CD14-positive monocyte (primary cell): ENCODE results near the gene ARRB1. TPM values are rescaled to one million over a fixed set of nuclear protein-coding genes. Genes with fewer than 3 reads are reported as not detected.
A peak's percentile ranks its signal among the peaks of the same experiment; 100 is the strongest.

ENCODE experiments used
- DNase-seq, 3 donors: peaks; one replicate each; pipeline ENCODE4 v3.0.0-alpha.2; 2011 to 2022
- H2AFZ ChIP-seq: 2 replicates; pipeline ENCODE4 v1.6.0; 2012; ENCODE audit warnings: mild to moderate bottlenecking, low read depth, low read length, inconsistent platforms; ENCODE audit not compliant: insufficient read depth, poor library complexity, severe bottlenecking
- H3K27ac ChIP-seq, 2 donors: 1 replicate in 1 of 2; 2 replicates in 1 of 2; pipeline ENCODE4 v1.5.1; 2012 to 2013; ENCODE audit warnings: low read length in 2 of 2, control low read depth in 1 of 2, inconsistent platforms in 1 of 2, low read depth in 1 of 2, mild to moderate bottlenecking in 1 of 2
- H3K27me3 ChIP-seq, 2 donors: one replicate each; pipeline versions ENCODE4 v1.6.0 to v1.6.1; 2011 to 2013; ENCODE audit warnings: low read length in 2 of 2; ENCODE audit not compliant: control insufficient read depth in 2 of 2, insufficient read depth in 2 of 2
- H3K36me3 ChIP-seq, 2 donors: replicated peaks in 1 of 2; 1 replicate in 1 of 2; 2 replicates in 1 of 2; pipeline versions ENCODE4 v1.5.1 to v1.6.1; 2012 to 2013; ENCODE audit warnings: low read length in 2 of 2, control low read depth in 1 of 2, inconsistent platforms in 1 of 2, mild to moderate bottlenecking in 1 of 2; ENCODE audit not compliant: insufficient read depth in 2 of 2, control insufficient read depth in 1 of 2
- H3K4me1 ChIP-seq, 2 donors: 1 replicate in 1 of 2; 2 replicates in 1 of 2; pipeline versions ENCODE4 v1.5.1 to v1.6.1; 2012 to 2013; ENCODE audit warnings: low read length in 2 of 2, control low read depth in 1 of 2, inconsistent platforms in 1 of 2, mild to moderate bottlenecking in 1 of 2, moderate library complexity in 1 of 2; ENCODE audit not compliant: insufficient read depth in 2 of 2, control insufficient read depth in 1 of 2
- H3K4me2 ChIP-seq: replicated peaks from 2 replicates; pipeline ENCODE3; 2012; ENCODE audit warnings: low read length, moderate library complexity, mild to moderate bottlenecking; ENCODE audit not compliant: poor library complexity, severe bottlenecking; ENCODE audit errors: extremely low read depth
- H3K4me3 ChIP-seq, 3 experiments: fragments of 200-600 bp in 1 of 3; sonication (generic) in 1 of 3; replicated peaks in 1 of 3; 1 replicate in 2 of 3; 2 replicates in 1 of 3; pipeline ENCODE4 v1.5.1; 2011 to 2013; ENCODE audit warnings: low read length in 3 of 3, mild to moderate bottlenecking in 3 of 3, control low read depth in 2 of 3, low read depth in 2 of 3, inconsistent platforms in 1 of 3, moderate library complexity in 1 of 3
- H3K79me2 ChIP-seq: 2 replicates; pipeline ENCODE4 v1.6.0; 2012; ENCODE audit warnings: mild to moderate bottlenecking, control low read depth, inconsistent platforms, low read length, moderate library complexity; ENCODE audit not compliant: insufficient read depth
- H3K9ac ChIP-seq: 2 replicates; pipeline ENCODE4 v1.6.0; 2017; ENCODE audit warnings: low read length, mild to moderate bottlenecking; ENCODE audit not compliant: insufficient read depth, poor library complexity, severe bottlenecking
- H3K9me3 ChIP-seq, 2 donors: replicated peaks in 1 of 2; 1 replicate in 1 of 2; 2 replicates in 1 of 2; pipeline versions ENCODE4 v1.5.1 to v1.6.1; 2012 to 2013; ENCODE audit warnings: low read length in 2 of 2, control low read depth in 1 of 2; ENCODE audit not compliant: control insufficient read depth in 1 of 2, insufficient read depth in 1 of 2
- H4K20me1 ChIP-seq: 2 replicates; pipeline ENCODE4 v1.6.0; 2012; ENCODE audit warnings: mild to moderate bottlenecking, low read length, control low read depth, moderate library complexity; ENCODE audit not compliant: insufficient read depth
- H3K27ac Mint-ChIP-seq, 7 donors: one replicate each; pipeline ENCODE4 v1.8.0; 2020; ENCODE audit warnings: mild to moderate bottlenecking in 7 of 7, mixed read lengths in 7 of 7, moderate library complexity in 6 of 7, inconsistent platforms in 2 of 7
- H3K27me3 Mint-ChIP-seq, 3 donors: one replicate each; pipeline ENCODE4 v1.8.0; 2021 to 2022; ENCODE audit warnings: low read depth in 3 of 3, mild to moderate bottlenecking in 3 of 3, mixed read lengths in 3 of 3, moderate library complexity in 3 of 3, inconsistent platforms in 1 of 3
- H3K36me3 Mint-ChIP-seq, 2 donors: one replicate each; pipeline ENCODE4 v1.8.0; 2020; ENCODE audit warnings: mixed read lengths in 2 of 2, inconsistent platforms in 1 of 2, mild to moderate bottlenecking in 1 of 2
- H3K4me1 Mint-ChIP-seq: one replicate; pipeline ENCODE4 v1.8.0; 2020; ENCODE audit warnings: mild to moderate bottlenecking, mixed read lengths
- H3K4me3 Mint-ChIP-seq, 2 donors: one replicate each; pipeline ENCODE4 v1.8.0; 2020; ENCODE audit warnings: mild to moderate bottlenecking in 2 of 2, mixed read lengths in 2 of 2, moderate library complexity in 1 of 2
- H3K9me3 Mint-ChIP-seq, 7 donors: one replicate each; pipeline ENCODE4 v1.8.0; 2020 to 2022; ENCODE audit warnings: mixed read lengths in 7 of 7, mild to moderate bottlenecking in 6 of 7, moderate library complexity in 6 of 7, inconsistent platforms in 2 of 7
- CTCF ChIP-seq: fragments of 200-600 bp; IDR thresholded peaks from one replicate; pipeline ENCODE4 v1.8.0; 2022; ENCODE audit warnings: antibody characterized with exemption, mild to moderate bottlenecking
- WGBS: methylation state at CpG from one replicate; pipeline ENCODE4 v1.1.5; 2013; ENCODE audit warnings: missing lambda C conversion rate; ENCODE audit not compliant: insufficient coverage; 5-methylcytosine and 5-hydroxymethylcytosine counted together
- intact Hi-C, 2 donors: fragments of 100-400 bp; cut with micrococcal nuclease; formaldehyde crosslinking; loops; one replicate each; pipeline versions ENCODE4 v1.15.0 to v1.15.1; 2023
- polyA plus RNA-seq, 3 donors: library from polyadenylated mRNA; depleted of rRNA in 1 of 3; unstranded in 2 of 3; stranded (reverse) in 1 of 3; fragments of 300-500 nt in 2 of 3; fragments of >200 nt in 1 of 3; fragmentation: Illumina TruSeq in 2 of 3; gene quantifications; 1 replicate in 2 of 3; 2 replicates in 1 of 3; pipeline ENCODE4 v1.2.3, GENCODE V29; 2012 to 2021

ARRB1 gene
- polyA plus RNA-seq, 3 donors = 52.6 to 114 (median 66.5) TPM

GRCh38 chr11:75289511-75289760, 62.0 kb downstream of the ARRB1 start:
- Histone ChIP-seq H3K4me3 (no peak overlapping the region), H3K36me3 (peaks cover 71 to 93% of the 10 kb centered on the region in 2 donors), H2AFZ (no peak overlapping the region), H3K27ac (no peak overlapping the region), H3K4me1 (no peaks in the 10 kb centered on the region), H3K79me2 (peaks cover 67% of the 10 kb centered on the region), H3K4me2 (no peak overlapping the region), H4K20me1 (peaks cover 99% of the 10 kb centered on the region), H3K9me3 (no peaks in the 10 kb centered on the region), H3K27me3 (no peaks in the 10 kb centered on the region), H3K9ac (no peak overlapping the region)
- Mint-ChIP-seq H3K4me1 (peaks cover 8% of the 10 kb centered on the region), H3K36me3 (peaks cover 71 to 93% of the 10 kb centered on the region in 2 donors), H3K27ac (peak overlapping the region in 1 of 7 donors; percentile 10), H3K9me3 (no peaks in the 10 kb centered on the region), H3K4me3 (no peak overlapping the region), H3K27me3 (peaks cover 0 to 2% (median 0%) of the 10 kb centered on the region in 3 donors)
- WGBS = 97% methylated on average over 6 of the region's 6 CpGs
- intact Hi-C loops = no loop called here
- TF ChIP-seq CTCF = no peak
- no peak for DNase-seq

GRCh38 chr11:75287579-75287978, 63.9 kb downstream of the ARRB1 start:
- Histone ChIP-seq H4K20me1 (peaks cover 100% of the 10 kb centered on the region), H3K36me3 (peaks cover 78 to 95% of the 10 kb centered on the region in 2 donors), H3K4me3 (no peak overlapping the region), H3K4me2 (no peak overlapping the region), H3K9ac (no peak overlapping the region), H2AFZ (no peak overlapping the region), H3K4me1 (no peaks in the 10 kb centered on the region), H3K27ac (no peak overlapping the region), H3K9me3 (no peaks in the 10 kb centered on the region), H3K27me3 (no peaks in the 10 kb centered on the region), H3K79me2 (peaks cover 50% of the 10 kb centered on the region)
- no peak for TF ChIP-seq CTCF
- H3K27ac Mint-ChIP-seq = peak overlapping the region in 1 of 7 donors; percentile 40
- 98% methylated on average over 15 of the region's 17 CpGs for WGBS
- H3K36me3 Mint-ChIP-seq = peaks cover 73 to 96% of the 10 kb centered on the region in 2 donors
- no peak overlapping the region for H3K4me3 Mint-ChIP-seq
- no peaks in the 10 kb centered on the region for H3K9me3 Mint-ChIP-seq
- intact Hi-C loops = no loop called here
- H3K27me3 Mint-ChIP-seq = peaks cover 0 to 2% (median 2%) of the 10 kb centered on the region in 3 donors
- peaks cover 3% of the 10 kb centered on the region for H3K4me1 Mint-ChIP-seq
- no peak for DNase-seq
